HG02885 (cell line): ENCODE results near the gene PDZRN3.
"Not testable (repeated sequence)": the region's sequence is repeated elsewhere in the genome, so short reads cannot be mapped to it uniquely, and the experiment has no call there.

Source experiments
- ATAC-seq: cut with Tn5 transposase; IDR thresholded peaks from one replicate; pipeline ENCODE4 v1.9.1; 2021; ENCODE audit warnings: mild to moderate bottlenecking; ENCODE audit not compliant: unreplicated experiment, poor library complexity

The PDZRN3 gene

DNA sequence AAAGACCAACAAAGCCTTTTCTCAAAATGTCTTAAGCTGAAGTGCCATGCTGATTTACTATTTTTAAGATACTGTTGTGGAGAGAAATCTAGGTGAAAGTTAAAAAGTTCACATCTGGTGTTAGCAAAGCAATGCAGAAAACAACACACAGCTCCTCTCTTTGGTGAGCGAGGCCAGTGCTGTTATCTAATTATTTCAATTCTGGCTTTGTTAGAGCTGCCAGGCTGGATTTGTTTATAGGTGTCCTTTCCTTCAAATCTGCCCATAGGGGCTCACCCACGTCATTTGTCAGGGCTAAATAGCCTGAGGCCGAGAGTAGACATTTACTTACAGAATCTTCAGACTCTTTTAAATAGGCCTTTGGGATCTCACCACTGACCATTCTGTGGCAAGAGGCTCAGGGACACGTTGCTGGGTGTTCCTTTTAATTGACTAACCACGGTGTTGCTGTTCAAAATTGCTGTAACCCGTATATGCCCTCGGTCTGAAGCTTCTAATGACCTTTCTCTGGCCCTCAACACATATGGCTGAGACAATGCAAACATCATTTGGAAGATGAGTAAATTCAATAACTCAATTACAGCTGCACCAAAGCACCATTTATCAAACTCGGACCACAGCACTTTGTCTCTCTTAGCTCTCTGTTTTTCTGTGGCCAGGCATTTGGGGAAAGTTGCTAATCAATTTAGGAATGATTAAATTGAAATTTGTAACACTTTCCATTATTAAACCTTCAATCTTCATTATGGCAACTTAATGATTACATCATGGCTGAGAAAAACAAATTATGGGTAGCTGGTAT lies 152.6 kb downstream of the PDZRN3 start:
- no peak for ATAC-seq

- ATAC-seq: no peak
These were observed 153.9 kb downstream of the PDZRN3 start for GRCh38 chr3:73470860-73471259.

GRCh38 chr3:73469331-73469730 lies 155.4 kb downstream of the PDZRN3 start:
- no peak for ATAC-seq

- no peak for ATAC-seq
These were observed 157.5 kb downstream of the PDZRN3 start for GRCh38 chr3:73467211-73467610.

GRCh38 chr3:73465926-73466325 lies 158.8 kb downstream of the PDZRN3 start:
- no peak for ATAC-seq

GRCh38 chr3:73464126-73464525 lies 160.6 kb downstream of the PDZRN3 start:
- ATAC-seq: not testable (repeated sequence)

- no peak for ATAC-seq
These were observed 163.2 kb downstream of the PDZRN3 start for GRCh38 chr3:73461547-73461946.

GRCh38 chr3:73459711-73460110 lies 165.0 kb downstream of the PDZRN3 start:
- ATAC-seq: no peak

DNA sequence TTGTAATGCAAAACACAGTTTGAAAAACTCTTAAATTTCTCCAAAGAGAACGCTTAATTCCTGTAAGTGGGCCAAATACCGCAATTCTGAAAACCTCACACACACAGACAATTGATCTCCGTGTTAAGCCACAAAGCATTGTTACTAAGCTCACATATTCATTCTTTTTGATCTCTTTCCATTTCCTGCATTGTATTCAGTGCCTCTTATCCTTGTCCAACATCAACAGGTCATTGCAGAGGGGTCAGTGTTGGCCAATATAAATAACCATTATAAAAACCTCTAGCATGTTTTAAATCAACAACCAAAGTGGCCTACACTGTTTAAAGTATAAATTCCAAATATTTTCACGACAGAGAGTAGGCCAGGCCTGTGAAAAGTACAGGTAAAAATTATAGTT lies 171.1 kb downstream of the PDZRN3 start:
- ATAC-seq: no peak

DNA sequence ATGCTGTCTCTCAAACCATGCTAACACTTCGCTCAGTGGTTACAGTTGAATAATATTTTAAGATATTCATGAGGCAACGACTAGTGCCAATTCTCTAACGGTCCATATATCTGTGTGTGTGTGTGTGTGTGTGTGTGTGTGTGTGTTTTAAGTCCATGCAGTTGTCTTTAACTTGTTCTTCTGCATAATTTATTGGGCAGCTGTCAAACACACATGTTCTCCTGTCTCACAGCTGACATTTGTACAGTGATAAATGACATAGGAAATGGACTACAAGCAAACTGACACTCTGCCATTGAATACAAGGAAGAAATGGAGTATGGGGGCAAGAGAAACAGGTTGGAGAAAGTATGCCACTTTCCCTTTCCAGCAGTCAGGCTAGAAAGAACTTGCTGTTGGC lies 172.0 kb downstream of the PDZRN3 start:
- ATAC-seq: no peak

- peak; percentile 25 for ATAC-seq
These were observed 173.3 kb downstream of the PDZRN3 start for GRCh38 chr3:73451301-73451944.

GRCh38 chr3:73449774-73450173 lies 175.0 kb downstream of the PDZRN3 start:
- ATAC-seq: peak; percentile 57

GRCh38 chr3:73448761-73449301 lies 175.9 kb downstream of the PDZRN3 start:
- ATAC-seq: peak; percentile 87

DNA sequence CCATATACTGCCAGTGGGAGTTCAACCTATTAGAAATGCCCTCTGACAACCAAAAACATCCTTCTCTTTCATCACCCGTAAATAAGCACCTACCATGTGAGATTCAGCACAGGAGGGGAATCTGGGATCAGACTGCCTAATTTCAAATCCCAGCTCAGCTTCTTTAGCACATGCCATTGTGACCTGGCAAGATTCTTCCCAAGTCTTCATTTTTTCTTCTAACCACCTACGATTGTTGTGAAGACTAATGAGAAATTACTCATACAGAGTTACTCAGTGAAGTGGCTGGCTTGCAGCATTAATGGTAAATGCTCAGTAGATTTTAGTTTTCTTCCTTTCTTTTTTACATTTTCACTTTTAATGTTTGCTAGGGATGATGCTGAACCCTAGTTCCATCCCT lies 176.7 kb downstream of the PDZRN3 start:
- no peak for ATAC-seq

DNA sequence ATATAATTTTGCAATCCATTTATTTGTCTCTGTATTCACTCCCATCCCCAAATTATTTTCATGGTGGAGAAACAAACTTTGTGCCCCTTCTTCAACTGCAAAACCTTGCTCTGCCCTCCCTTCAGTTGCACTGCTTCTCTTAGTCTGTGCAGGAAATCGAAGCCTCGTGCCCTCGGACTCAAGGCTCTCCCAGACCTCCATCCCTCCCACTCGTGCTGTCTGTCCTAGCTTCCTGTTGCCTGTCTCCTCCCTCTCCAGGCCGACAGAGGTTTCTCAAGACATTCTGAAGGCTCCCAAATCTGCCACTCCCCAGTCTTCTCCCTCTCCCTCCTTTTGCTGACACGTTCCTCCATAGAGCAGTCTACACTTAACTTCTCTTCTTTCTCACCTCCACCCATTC lies 177.6 kb downstream of the PDZRN3 start:
- no peak for ATAC-seq

DNA sequence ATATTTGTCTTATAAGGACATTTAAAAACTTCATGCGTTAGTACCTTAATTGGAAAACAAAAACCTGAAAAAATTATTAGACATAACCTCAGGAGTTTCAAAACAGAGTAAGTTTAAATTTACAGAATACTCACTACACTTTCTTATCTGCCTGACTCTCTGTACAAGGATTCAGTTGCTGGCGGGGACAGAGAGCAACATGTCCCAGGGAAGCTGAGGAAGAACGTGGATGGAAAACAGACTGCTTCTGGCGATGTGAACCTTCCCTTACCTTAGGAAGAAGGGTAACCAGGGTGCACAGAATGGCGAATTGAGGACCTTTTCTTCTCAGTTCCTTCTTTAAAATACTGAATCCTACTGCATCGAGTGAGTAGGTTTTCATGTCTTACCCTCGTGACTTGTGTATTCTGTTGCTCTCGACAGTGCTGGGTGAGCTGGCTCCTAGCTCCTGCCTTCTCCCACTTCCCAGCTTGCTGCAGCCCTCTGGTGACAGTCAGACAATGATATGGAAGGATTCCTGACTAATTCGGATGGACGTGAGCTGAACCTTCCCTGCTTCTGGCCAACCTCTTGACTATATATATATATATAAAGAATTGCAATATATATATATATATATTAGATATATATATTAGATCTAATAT lies 178.2 kb downstream of the PDZRN3 start:
- no peak for ATAC-seq

DNA sequence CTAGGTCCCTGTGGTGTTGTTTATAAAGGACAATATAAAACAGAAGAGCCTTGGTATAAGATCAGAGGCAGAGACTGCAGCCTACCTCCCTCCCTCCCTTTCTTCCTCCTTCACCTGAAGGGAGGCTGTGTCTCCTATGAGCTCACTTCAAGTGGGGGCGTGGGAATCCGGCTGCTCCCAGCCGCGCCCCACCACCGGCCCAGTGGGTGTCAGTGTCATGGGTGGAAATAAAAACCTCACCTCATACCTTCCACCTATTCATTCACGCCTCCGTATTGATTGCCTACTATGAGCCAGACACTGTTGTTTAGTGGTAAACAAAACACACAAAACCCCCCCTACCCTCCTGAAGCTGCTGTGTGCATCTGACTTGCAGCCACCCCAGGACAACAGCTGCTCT lies 181.9 kb downstream of the PDZRN3 start:
- ATAC-seq: no peak

DNA sequence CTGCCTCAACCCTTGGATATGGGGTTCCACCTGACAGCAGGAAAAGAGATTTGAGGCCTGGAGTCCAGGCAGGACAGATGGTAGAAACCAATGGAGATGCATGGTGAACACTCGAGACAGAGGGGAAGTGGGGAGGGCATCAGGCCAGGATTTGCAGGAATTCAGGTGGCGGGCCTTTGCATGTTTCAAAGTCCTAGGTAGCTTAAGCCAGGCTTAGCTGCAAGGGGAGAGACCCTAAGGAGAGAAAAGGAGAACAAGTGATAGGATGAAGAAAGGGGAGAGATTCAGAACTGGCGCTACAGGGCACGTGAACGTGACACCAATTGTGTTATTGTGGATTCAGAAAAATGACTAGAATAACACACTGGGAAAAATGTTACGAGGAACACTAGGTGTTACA lies 182.6 kb downstream of the PDZRN3 start:
- no peak for ATAC-seq

DNA sequence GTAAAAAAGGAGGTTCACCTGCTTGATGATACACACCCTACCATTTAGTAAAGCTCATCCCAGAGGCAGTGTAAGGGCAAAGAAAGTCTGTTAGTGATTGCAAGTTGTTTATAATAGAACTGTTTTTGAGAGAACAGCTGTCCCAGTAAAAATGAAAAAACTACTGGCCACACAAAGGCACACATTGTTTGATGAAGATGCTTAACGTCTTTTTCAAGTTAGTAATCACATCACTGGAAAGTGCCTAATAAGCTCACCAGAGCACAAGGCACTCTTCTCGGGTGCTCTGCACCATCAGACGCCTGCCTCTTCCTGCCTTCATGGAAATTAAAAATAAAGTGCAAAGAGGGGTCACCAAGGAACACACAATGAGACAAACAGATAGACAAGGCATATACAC lies 186.9 kb downstream of the PDZRN3 start:
- ATAC-seq: no peak

GRCh38 chr3:73435055-73435454 lies 189.7 kb downstream of the PDZRN3 start:
- no peak for ATAC-seq

- ATAC-seq: no peak
These were observed 191.1 kb downstream of the PDZRN3 start for GRCh38 chr3:73433687-73434086.
